PC-3 (cell line): ENCODE measurements around the gene TMEM139. TPM values are rescaled to one million over a fixed set of nuclear protein-coding genes. Genes with fewer than 3 reads are reported as not detected.
A peak's percentile ranks its signal among the peaks of the same experiment; 100 is the strongest.

Experiments
- ATAC-seq: fragments of 200-7000 bp; cut with Tn5 transposase; 2 replicates; pipeline ENCODE4 v1.9.1; 2020; ENCODE audit warnings: mild to moderate bottlenecking, moderate library complexity
- BruUV-seq: library from RNA; stranded (reverse); fragments of 400-500 nt; replicated peaks from 2 replicates; lab custom pipeline; 2021; lab: Mats Ljungman, UMichigan
- CTCF ChIA-PET: fragments of 300-600 bp; sonication (Branson Sonifier 250); formaldehyde crosslinking; loops from one replicate; lab custom pipeline; 2022; ENCODE audit warnings: antibody characterized with exemption; lab: Charles Lee
- POLR2A ChIA-PET: fragments of 300-600 bp; sonication (Branson Sonifier 250); formaldehyde crosslinking; loops from one replicate; lab custom pipeline; 2022; ENCODE audit warnings: antibody characterized with exemption; ENCODE audit not compliant: unreplicated experiment; lab: Charles Lee
- DNase-seq: peaks from one replicate; pipeline ENCODE4 v3.0.0-alpha.2; 2015
- H2AFZ ChIP-seq: fragments of 300-600 bp; sonication (generic); 2 replicates; pipeline ENCODE4 v1.6.0; 2016; ENCODE audit warnings: antibody characterized with exemption, low read length
- H3F3A ChIP-seq: fragments of 300-600 bp; sonication (generic); one replicate; pipeline ENCODE4 v1.6.0; 2017; ENCODE audit warnings: antibody characterized with exemption, low read length, control low read depth, mild to moderate bottlenecking; ENCODE audit not compliant: unreplicated experiment
- H3K27ac ChIP-seq: fragments of 300-600 bp; sonication (generic); 2 replicates; pipeline ENCODE4 v1.5.1; 2016; ENCODE audit warnings: mild to moderate bottlenecking, low read length
- H3K27me3 ChIP-seq: fragments of 300-600 bp; sonication (generic); 2 replicates; pipeline ENCODE4 v1.6.1; 2016; ENCODE audit warnings: low read length, mixed read lengths
- H3K36me3 ChIP-seq: fragments of 300-600 bp; sonication (generic); 2 replicates; pipeline ENCODE4 v1.6.1; 2016; ENCODE audit warnings: low read depth, mixed run types, low read length, mixed read lengths
- H3K4me1 ChIP-seq: fragments of 300-600 bp; sonication (generic); 2 replicates; pipeline ENCODE4 v1.5.1; 2016; ENCODE audit warnings: low read length; ENCODE audit not compliant: insufficient read depth
- H3K4me2 ChIP-seq: fragments of 300-600 bp; sonication (generic); 2 replicates; pipeline ENCODE4 v1.6.0; 2016; ENCODE audit warnings: low read length
- H3K4me3 ChIP-seq: fragments of 300-600 bp; sonication (generic); 2 replicates; pipeline ENCODE4 v1.5.1; 2016; ENCODE audit warnings: mild to moderate bottlenecking, low read length, mixed read lengths
- H3K79me2 ChIP-seq: fragments of 300-600 bp; sonication (generic); 2 replicates; pipeline ENCODE4 v1.6.1; 2017; ENCODE audit warnings: low read length, mixed read lengths
- H3K9ac ChIP-seq: fragments of 300-600 bp; sonication (generic); 2 replicates; pipeline ENCODE4 v1.6.0; 2016; ENCODE audit warnings: mild to moderate bottlenecking, low read length
- H3K9me2 ChIP-seq: fragments of 300-600 bp; sonication (generic); replicated peaks from 2 replicates; pipeline ENCODE4 v1.6.1; 2016; ENCODE audit warnings: mixed run types, low read length, mixed read lengths
- H3K9me3 ChIP-seq: fragments of 300-600 bp; sonication (generic); 2 replicates; pipeline ENCODE4 v1.6.1; 2016; ENCODE audit warnings: low read length, mixed read lengths
- H4K20me1 ChIP-seq: fragments of 300-600 bp; sonication (generic); 2 replicates; pipeline ENCODE4 v1.6.1; 2016; ENCODE audit warnings: low read length, mixed read lengths
- EZH2 ChIP-seq: fragments of 300-600 bp; sonication (generic); IDR thresholded peaks from one replicate; pipeline ENCODE4 v1.6.1; 2017; ENCODE audit warnings: antibody characterized with exemption, mild to moderate bottlenecking, low read length; ENCODE audit not compliant: unreplicated experiment
- EZH2phosphoT487 ChIP-seq: fragments of 300-600 bp; sonication (generic); IDR thresholded peaks from 2 replicates; pipeline ENCODE4 v1.6.1; 2018; ENCODE audit warnings: mild to moderate bottlenecking, antibody characterized with exemption, low read length, borderline replicate concordance
- intact Hi-C: fragments of 100-400 bp; cut with micrococcal nuclease; formaldehyde crosslinking; loops from 2 replicates; pipeline ENCODE4 v1.9.0; 2023
- total RNA-seq: library from RNA; depleted of rRNA; stranded (reverse); fragments of >200 nt; gene quantifications from 2 replicates; pipeline ENCODE4 v1.2.3, GENCODE V29; 2014
- TF ChIP-seq, protein P1 (sequence below): fragments of 300-600 bp; sonication (generic); conservative IDR thresholded peaks from 2 replicates; pipeline ENCODE4 v1.5.1; 2017; ENCODE audit warnings: antibody characterized with exemption, low read depth, mild to moderate bottlenecking, low read length

TMEM139 gene
- total RNA-seq, 1 experiment from 2014 or later, result 5.2 TPM

DNA sequence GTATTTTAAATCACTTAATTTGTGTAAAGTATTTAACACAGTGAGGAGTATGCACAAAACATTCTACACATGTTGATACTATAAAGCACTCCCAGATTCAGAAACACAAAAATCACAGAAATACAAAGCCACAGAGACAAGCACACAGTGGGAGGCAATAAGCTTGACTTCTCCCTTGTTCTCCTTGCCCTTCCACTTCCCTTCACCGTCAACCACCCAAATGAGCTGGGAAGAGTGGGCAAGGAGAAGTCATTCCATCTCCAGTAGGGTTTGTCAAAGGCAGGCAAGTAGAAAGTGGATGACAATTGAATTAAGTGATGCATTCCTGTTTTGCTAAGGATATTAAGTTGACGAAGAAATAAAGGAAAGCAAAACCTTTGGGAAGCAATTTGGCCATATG lies 4.2 kb upstream of the TMEM139 start:
- DNase-seq (no peak), ATAC-seq (no peak)
- H3K27me3 ChIP-seq, result no peaks in the 10 kb centered on the region
- no peaks in the 10 kb centered on the region for H3K36me3 ChIP-seq
- H3F3A ChIP-seq, result no peaks in the 10 kb centered on the region
- H3K9me2 ChIP-seq, result no peaks in the 10 kb centered on the region
- intact Hi-C loops, result no loop called here
- peak overlapping the region; percentile 57; the same call in 1 of the 2 replicates for H3K4me2 ChIP-seq
- CTCF ChIA-PET, result no interaction called here
- H2AFZ ChIP-seq, result no peak overlapping the region
- no peaks in the 10 kb centered on the region for H3K9me3 ChIP-seq
- no peaks in the 10 kb centered on the region for H4K20me1 ChIP-seq
- POLR2A ChIA-PET, result no interaction called here
- peaks cover 44% of the 10 kb centered on the region for H3K4me1 ChIP-seq
- H3K79me2 ChIP-seq, result no peaks in the 10 kb centered on the region
- H3K9ac ChIP-seq, result no peak overlapping the region
- TF ChIP-seq EZH2, result no peak
- TF ChIP-seq, protein P1, sequence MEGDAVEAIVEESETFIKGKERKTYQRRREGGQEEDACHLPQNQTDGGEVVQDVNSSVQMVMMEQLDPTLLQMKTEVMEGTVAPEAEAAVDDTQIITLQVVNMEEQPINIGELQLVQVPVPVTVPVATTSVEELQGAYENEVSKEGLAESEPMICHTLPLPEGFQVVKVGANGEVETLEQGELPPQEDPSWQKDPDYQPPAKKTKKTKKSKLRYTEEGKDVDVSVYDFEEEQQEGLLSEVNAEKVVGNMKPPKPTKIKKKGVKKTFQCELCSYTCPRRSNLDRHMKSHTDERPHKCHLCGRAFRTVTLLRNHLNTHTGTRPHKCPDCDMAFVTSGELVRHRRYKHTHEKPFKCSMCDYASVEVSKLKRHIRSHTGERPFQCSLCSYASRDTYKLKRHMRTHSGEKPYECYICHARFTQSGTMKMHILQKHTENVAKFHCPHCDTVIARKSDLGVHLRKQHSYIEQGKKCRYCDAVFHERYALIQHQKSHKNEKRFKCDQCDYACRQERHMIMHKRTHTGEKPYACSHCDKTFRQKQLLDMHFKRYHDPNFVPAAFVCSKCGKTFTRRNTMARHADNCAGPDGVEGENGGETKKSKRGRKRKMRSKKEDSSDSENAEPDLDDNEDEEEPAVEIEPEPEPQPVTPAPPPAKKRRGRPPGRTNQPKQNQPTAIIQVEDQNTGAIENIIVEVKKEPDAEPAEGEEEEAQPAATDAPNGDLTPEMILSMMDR, result no peak
- TF ChIP-seq EZH2phosphoT487, result no peak
- H3K27ac ChIP-seq, result no peak overlapping the region
- BruUV-seq, result no TSS peak
- H3K4me3 ChIP-seq, result no peak overlapping the region

- 0 out of 2 replicates have a peak, but pooled peaks cover 1% of the 10 kb centered on the region for H3K79me2 ChIP-seq
- H3K4me3 ChIP-seq, result no peak overlapping the region
- no peak overlapping the region for H3K27ac ChIP-seq
- H2AFZ ChIP-seq, result no peak overlapping the region
- no peaks in the 10 kb centered on the region for H3K9me2 ChIP-seq
- H3K9ac ChIP-seq, result no peak overlapping the region
- H3K4me1 ChIP-seq, result peaks cover 49% of the 10 kb centered on the region
- ChIA-PET POLR2A (no interaction called here), CTCF (no interaction called here)
- no TSS peak for BruUV-seq
- H3K9me3 ChIP-seq, result no peaks in the 10 kb centered on the region
- DNase-seq (no peak), ATAC-seq (no peak)
- H3K36me3 ChIP-seq, result no peaks in the 10 kb centered on the region
- no peaks in the 10 kb centered on the region for H3F3A ChIP-seq
- H4K20me1 ChIP-seq, result no peaks in the 10 kb centered on the region
- intact Hi-C loops, result no loop called here
- H3K27me3 ChIP-seq, result no peaks in the 10 kb centered on the region
- H3K4me2 ChIP-seq, result no peak overlapping the region
- TF ChIP-seq EZH2, result no peak
These were observed 3.2 kb upstream of the TMEM139 start for GRCh38 chr7:143281529-143281928.

GRCh38 chr7:143282124-143282523 lies 2.6 kb upstream of the TMEM139 start:
- intact Hi-C loops, result no loop called here
- Histone ChIP-seq H3K4me1 (peaks cover 49% of the 10 kb centered on the region), H3K9me3 (no peaks in the 10 kb centered on the region), H3K9ac (no peak overlapping the region), H3K79me2 (0 out of 2 replicates have a peak, but pooled peaks cover 5% of the 10 kb centered on the region), H2AFZ (no peak overlapping the region), H3K9me2 (no peaks in the 10 kb centered on the region), H3K4me2 (no peak overlapping the region), H3K27me3 (no peaks in the 10 kb centered on the region), H4K20me1 (no peaks in the 10 kb centered on the region), H3F3A (no peaks in the 10 kb centered on the region), H3K36me3 (no peaks in the 10 kb centered on the region), H3K27ac (no peak overlapping the region), H3K4me3 (no peak overlapping the region)
- CTCF ChIA-PET, result no interaction called here
- POLR2A ChIA-PET, result interaction anchor here (0.6 kb wide), 1 partner anchor 725 kb away, joined by 3 read pairs; no protein-coding TSS in a partner anchor
- DNase-seq, result no peak
- TF ChIP-seq EZH2phosphoT487 (no peak), EZH2 (no peak)
- TF ChIP-seq, protein P1, result no peak
- BruUV-seq, result no TSS peak
- ATAC-seq, result no peak
